Measurements from ENCODE around the gene HDAC9.

- no peak for TF ChIP-seq POLR2A (IDR thresholded peaks at IDR 0.05; ENCODE audit: low read depth, low read length)
- TF ChIP-seq POLR2AphosphoS5 (IDR thresholded peaks at IDR 0.05; ENCODE audit: low read depth, low read length) = no peak
Observed at GRCh38 chr7:18849130-18849529, 353.6 kb downstream of the HDAC9 start.

All from GM12892 (cell line).